Dedifferentiated amniotic fluid mesenchymal stem cell (primary cell): ENCODE results near the gene AGMAT.

Experiments
- DNase-seq: peaks from one replicate; pipeline ENCODE4 v3.0.0-alpha.2; 2016; ENCODE audit errors: extremely low spot score

The AGMAT gene, protein sequence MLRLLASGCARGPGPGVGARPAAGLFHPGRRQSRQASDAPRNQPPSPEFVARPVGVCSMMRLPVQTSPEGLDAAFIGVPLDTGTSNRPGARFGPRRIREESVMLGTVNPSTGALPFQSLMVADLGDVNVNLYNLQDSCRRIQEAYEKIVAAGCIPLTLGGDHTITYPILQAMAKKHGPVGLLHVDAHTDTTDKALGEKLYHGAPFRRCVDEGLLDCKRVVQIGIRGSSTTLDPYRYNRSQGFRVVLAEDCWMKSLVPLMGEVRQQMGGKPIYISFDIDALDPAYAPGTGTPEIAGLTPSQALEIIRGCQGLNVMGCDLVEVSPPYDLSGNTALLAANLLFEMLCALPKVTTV

DNA sequence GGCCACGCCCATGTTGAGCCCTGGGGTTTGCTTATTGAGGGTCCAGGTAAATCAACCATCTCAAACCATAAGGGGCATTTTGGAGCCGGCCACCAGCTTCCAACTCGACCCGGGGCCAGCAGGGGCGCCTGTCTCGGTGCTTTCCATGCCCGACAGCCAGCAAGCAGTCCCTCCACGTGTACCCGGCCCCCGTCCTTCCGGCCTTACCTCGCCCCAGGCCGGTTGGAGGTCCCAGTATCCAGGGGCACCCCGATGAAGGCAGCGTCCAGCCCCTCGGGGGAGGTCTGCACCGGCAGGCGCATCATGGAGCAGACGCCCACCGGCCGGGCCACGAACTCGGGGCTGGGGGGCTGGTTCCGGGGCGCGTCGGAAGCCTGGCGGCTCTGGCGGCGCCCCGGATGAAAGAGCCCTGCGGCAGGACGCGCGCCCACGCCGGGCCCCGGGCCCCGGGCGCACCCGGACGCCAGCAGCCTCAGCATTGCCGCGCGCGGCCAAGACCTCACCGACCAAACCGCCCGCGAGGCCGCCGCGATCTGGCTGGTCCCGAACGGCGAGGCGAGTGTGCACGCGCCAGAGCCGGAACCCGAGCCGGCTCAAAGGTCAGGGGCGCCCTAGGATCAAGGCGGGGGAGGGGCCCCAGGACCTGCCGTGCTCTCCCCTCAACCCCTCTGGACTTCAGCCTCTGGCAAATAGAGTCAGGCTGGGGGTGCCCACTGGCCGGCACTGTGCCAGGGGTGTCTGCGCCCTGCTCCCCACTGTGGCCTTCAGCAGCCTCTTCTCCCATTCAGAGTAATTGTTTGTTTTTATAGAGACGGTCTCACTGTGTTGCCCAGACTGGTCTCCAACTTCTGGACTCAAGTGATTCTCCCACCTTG is at the start of gene AGMAT:
Gene AGMAT, minus strand, starts transcription at position 563 of the 875 bp plus-strand sequence. Its CDS starts 84 bp downstream, at position 479.
- DNase-seq: no peak

DNA sequence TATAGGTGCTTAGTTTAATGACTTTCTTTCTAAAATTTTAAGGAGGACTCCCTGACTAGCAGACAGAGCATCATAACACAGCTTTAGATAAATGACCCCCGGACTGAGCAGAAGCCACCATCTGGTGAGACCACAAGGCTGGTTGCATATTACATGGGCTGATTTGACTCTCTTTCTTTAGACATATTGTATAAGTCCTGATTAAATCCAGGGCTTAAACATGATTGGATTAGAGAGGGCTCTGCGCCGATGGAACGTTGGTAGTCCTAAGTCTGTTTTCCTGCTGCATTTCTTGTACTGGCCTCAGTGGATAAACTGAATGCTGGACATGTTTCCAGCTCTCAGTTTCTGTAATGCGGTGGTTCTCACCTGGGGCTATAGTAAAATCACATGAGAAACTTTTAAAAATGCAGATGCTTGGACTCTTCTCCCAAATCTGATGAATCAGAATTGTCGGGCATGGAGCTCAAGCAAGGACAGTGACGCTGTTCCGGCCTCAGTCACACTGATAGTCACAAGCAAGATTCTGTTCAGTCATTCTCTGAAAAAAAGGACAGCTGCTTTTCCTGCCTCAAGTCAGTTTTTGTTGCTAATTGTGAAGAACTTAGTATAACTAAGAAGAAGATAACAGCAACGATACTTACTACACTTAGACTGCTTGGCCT is 49.0 kb upstream of the AGMAT start:
- DNase-seq: no peak

DNA sequence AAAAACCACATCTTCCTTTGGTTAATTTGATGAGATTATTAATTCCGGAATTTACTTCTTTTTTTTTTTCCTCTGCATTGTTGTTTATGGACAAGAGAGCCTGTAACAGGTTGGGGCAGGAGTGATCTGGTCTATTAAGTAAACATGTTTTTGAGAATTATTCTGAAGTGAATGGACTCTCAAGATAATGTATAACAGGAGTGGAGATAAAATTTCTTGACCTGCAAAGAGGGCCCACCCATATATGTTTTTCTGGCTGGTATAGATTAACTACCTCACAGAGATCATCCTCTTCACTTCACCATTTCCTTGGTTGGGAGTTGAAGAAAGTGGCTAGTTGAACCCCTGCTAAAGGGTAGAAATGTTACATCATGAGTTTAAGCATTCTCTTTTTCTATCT is 43.2 kb upstream of the AGMAT start:
- DNase-seq: no peak

DNA sequence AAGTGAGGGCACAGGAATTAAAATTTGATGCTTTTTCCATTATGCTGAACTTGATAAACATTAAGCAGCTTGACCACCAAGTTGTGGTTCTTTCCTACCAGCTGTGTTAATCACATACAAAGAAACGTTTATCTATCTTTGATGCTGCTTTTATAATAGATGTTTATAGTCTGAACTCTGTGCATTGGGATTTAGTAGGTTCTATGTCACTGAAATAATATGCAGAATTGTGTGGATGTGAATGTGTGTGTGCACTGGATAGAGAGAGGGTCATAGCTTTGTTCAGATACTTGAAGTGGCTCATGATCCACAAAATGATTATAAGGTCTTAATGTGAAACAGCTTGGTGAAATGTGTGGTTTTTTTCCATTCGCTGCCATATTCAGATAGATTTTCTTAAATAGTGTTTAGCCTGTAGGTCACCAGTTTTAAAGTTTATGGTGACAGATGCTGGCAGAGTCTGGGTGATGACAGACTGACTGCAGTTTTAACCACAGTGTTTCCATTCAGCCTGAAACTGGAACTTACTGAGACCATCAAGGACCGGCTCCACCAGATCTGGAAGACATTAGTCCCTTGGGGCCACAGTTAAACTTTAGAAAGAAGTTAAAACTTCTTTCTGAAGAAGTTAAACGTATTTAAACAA is 42.6 kb upstream of the AGMAT start:
- DNase-seq: no peak

DNA sequence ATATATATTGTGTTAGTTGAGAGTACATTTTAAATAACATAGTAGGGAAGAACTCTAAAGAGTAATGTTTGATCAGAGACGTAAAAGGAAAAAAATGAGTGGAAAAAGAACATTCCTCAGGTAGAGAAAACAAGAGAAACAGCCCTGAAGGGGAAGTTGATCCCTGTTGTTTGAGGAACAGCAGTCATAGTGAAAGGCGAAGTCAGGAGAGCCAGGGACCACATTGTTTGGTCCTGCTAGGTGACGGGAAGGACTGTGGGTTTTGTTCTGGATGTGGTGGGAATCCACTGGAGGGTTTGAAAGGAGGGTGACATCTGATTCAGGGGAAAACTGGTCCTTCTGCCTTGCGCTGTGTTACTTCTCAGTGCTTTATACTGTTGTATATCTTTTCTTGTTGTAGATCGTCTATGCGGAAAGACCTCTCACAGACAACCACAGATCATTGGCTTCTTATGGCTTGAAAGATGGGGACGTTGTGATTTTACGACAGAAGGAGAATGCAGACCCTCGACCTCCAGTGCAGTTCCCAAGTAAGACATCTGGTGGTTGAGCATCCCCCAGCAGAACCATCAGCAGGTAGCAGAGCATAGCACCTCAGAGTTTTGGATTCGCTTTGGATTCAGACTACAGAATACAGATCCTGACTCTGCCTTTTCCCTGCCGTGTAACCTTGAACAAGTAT is 41.6 kb upstream of the AGMAT start:
- DNase-seq: no peak

DNA sequence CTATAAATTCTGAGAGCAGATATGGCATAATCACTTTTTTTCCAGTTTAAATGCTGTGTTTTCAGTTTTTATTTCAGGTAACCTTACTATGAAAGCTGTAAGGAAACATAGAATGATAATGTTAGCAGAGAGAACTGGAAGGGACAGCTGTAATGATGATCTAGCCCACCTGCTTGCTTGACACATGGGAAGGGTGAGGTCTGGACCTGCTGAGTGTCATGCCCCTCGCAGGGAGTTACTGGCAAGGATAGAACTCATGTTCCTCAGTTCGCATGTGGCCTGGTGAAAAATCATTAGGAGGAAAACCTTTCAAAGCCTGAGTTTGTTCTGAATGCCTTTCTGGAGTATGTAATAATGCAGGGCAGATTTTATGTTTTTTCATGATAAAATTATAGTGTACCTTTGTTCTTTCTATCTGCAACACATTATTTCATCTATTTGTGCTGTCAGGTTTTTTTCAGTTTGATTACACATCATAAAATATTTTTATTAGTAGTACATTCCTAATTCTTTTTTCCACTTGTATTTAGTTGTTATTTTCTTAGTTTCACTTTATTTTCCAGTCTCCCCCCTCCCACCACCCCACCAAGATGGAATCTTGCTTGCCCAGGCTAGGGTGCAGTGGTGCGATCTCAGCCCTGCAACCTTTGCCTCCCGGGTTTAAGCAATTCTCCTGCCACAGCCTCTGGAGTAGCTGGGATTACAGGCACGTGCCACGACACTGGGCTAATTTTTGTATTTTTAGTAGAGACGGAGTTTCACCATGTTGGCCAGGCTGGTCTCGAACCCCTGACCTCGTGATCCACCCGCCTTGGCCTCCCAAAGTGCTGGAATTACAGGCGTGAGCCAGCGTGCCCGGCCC is 40.4 kb upstream of the AGMAT start:
- no peak for DNase-seq

DNA sequence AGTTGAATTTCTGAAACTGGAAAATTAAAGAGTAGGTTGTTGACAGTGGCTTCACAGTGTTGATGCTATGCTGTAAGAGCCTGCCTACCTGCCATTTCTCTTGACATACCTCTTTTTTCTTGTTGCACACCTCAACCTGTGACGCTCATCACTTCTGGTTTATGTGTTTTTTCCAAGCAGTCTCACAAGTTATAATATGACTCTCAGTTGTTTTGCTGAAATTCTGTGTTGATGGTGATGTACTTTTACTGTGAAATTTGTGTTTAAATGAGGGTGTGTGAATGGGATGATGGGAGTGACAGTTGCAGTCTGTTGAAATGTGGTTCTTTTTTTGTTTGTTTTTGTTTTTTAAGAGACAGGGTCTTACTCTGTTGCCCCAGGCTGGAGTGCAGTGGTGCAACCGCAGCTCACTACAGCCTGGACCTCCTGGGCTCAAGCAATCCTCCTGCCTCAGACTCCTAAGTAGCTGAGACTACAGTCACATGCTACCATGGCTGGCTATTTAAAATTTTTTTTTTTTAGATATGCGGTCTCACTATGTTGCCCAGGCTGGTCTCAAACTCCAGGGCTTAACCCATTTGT is 39.4 kb upstream of the AGMAT start:
- DNase-seq: no peak

DNA sequence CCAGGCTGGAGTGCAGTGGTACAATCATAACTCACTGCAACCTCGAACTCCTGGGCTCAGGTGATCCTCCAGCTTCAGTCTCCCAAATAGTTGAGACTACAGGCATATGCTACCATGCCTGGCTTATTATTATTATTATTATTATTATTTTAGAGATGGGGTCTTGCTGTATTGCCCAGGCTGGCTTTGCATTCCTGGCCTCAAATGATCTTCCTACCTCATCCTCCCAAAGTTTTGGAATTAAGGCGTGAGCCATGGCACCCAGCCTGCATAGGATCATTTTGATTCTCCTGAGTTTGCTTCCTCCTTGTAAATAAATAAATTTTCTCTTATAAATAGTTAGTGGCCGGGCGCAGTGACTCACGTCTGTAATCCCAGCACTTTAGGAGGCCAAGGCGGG is 38.6 kb upstream of the AGMAT start:
- DNase-seq: no peak

DNA sequence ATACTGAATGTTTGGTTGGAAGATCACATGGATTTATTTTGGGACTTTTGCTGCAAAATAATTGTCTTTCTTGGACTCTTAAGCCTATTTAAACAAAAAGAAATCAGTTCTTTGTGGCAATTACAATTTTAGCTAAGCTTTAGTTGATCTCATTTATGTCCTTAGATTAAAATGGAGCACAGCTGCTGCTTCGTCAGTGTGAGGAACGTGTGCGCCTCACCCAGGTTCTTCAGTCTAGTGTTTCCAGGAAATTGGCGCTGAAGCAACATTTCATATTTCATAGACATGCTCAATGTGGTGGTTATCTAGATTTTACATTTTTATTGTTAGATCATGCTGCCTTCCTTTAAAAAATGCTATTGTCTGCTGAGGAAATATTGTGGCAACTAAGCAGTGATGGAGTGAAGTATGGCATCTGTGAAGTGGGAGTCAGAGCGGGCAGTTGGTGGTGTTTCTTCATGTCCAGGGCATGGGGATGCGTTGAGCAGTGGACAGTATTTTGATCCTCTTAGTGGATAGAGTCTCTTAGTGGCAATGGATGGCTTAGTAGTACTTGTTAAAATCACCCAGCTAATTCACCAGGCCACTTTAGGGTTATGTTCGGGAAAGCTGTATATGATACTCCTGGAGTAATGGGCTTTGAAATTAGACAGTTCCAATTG is 38.0 kb upstream of the AGMAT start:
- no peak for DNase-seq

DNA sequence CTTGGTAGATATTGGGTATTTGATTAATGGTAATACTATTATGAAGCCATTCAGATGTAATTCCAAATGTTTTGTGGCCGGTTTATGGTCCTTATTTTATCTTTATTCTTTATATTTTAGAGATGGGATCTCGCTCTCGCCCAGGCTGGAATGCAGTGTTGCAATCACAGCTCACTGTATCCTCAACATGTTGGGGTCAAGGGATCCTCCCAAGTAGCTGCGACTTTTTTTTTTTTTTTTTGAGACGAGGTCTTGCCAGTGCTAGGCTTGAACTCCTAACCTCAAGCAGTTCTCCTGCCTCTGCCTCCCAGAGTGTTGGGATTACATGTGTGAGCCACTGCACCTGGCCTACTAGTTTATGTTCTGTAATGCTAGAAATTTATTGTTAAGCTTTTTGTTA is 37.1 kb upstream of the AGMAT start:
- no peak for DNase-seq

DNA sequence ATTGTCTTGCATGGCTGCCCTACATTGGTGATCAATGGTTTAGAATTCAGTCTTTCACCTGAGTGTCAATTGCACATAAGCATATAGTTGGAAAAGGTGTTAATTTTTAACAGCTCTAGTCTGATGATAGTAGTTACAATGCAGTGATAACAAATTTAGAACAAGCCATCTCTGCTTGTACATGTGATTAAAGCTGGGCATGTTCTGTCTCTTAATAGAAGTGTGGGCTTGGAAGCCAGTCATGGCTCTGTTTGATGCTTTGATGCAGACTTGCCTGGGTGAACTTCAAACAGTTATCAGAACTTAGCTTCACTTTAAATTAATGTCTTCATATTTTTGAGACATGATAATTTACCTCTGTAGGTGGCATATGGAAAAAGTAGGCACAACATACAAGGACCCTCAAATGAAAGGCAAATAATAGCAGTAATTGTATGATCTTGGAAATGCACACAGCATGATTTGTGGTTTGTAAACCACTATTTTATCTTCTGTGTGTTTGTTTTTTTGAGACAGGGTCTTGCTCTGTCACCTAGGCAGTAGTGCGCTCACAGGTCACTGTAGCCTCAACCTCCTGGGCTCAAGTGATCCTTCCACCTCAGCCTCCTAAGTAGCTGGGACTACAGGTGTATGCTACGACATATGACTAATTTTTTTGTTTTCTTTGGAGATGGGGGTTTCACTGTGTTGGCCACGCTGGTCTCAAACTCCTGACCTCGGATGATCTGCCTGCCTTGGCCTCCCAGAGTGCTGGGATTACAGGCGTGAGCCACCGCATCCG is 36.2 kb upstream of the AGMAT start:
- no peak for DNase-seq

DNA sequence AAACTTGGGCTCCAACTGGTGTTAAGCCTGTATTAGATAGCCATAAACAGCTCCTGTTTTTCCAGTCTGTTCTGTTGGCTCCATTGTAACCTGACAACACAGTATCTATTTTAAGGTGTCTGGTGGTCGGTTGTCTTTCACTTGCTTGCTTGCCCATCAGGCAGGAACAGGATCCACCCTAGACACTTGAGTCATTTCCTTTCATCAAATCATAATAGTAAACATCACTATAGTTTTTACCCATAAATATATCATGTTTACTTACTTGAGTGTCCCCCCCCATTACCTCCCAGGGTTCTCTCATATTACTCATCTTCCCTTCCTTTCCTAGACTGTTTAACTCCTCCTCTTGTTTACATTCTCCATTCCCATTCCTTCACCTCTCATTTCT is 35.3 kb upstream of the AGMAT start:
- DNase-seq: no peak

DNA sequence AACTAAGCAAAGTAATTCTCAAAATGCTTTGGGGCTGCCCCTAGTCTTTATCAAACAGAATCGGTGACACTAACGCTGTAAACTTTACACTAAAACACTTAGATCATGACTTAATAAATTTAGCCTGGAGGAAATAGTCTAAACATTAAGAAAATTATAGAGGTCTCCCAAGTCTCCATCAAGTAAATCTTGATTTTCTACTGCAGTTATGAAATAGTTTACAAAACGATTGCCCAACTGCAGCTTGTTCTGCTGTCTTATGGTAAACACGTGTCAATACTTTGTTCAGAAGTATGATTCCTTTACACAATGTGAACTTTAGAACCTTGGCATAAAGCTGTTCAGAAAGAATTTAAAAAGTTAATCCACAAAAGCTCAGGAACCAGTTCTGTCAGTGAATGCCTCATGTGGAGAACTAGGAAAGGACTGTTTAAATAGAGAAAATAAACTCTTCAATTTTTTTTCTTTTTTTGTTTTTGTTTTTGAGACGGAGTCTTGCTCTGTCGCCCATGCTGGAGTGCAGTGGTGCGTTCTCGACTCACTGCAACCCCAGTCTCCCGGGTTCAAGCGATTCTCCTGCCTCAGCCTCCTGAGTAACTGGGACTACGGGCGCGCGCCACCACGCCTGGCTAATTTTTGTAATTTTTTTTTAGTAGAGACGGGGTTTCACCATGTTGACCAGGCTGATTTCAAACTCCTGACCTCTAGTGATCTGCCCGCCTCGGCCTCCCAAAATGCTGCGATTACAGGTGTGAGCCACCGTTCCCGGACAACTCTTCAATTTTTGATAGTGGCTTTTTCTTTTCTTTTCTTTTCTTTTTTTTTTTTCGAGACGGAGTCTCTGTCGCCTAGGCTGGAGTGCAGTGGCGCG is 34.0 kb upstream of the AGMAT start:
- peak; percentile 82 for DNase-seq

DNA sequence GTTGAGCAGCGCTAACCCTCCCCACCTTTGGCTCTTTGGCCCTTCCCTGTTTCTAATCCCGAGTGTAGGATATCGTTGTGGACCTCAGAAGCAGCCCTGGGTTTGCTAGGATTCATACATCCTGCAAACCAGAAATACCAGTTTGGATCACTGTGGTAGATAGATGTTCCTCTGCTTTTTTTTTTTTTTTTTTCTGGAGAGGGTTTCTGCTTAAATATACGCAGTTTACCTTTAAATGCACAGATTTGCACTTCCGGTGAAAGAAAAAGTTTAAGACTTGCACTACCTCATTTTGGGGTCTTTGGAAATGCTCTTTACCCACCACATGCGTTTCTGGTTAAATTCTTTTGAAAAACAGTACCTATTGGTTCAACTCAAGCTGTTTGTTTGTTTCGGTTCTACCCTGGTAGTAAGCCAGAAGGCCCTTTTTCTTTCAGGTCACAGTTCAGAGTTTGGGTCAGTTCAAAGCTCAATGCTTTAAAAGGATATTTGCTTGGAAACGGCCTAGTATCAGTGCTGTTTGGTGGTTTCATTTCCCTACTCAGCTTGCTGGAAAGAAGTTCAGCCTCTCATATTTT is 33.3 kb upstream of the AGMAT start:
- DNase-seq: no peak

DNA sequence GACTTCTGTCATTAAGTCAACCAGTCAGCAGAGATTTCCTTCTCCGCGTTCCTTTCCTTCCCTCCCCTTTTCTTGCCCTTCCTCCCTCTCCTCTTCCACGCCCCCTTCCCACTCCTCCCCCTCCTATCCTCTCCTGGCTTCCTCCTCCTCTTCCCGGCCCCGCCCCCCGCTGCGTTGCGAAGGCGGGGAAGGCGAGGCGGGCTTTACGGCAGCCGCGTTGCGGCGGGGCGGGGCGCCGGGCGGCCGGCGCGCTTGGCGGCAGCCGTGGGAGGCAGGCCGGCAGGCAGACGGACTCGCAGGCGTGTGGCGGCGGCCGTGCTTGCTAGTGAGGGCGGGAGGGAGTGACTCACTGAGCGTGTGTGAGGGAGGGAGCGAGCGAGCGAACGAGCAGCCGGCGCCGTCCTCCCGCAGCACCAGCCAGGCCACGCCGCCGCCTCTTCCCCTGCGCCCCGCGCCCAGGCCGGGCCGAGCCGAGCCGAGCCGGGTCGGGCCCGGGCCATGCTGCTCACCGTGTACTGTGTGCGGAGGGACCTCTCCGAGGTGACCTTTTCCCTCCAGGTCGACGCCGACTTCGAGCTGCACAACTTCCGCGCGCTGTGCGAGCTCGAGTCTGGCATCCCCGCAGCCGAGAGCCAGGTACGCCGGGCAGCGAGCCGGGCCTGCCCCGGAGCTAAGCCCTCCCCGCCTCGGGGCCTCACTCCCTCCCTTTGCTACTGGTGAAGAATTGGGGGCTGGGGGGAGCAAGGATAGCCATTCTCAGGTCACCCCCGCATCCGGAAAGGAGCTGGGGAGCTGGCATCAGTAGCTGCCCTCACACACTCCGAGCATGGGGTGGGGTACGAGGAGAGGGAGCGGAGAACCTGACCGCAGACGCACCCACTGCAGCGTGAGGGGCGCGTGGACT is 32.6 kb upstream of the AGMAT start, which contains the start of gene DDI2:
Gene DDI2, plus strand, starts transcription at position 286 of the 904 bp plus-strand sequence. Its CDS starts 213 bp downstream, at position 499.
- peak; percentile 98 for DNase-seq
